OCI-LY1 (cell line): ENCODE data around the gene EML1.

ENCODE experiments used
- CTCF ChIP-seq: fragments of 200-600 bp; sonication (generic), shearing (Covaris generic); IDR thresholded peaks from 2 replicates; pipeline ENCODE4 v1.5.1; 2017; ENCODE audit warnings: mild to moderate bottlenecking, antibody characterized with exemption, low read length, moderate library complexity, mixed read lengths
- EZH2 ChIP-seq: fragments of 200-600 bp; sonication (generic), shearing (Covaris generic); IDR thresholded peaks from 2 replicates; pipeline ENCODE4 v1.8.0; 2017; ENCODE audit warnings: borderline replicate concordance, mixed run types, mild to moderate bottlenecking, antibody characterized with exemption, low read length, moderate library complexity, mixed read lengths

DNA sequence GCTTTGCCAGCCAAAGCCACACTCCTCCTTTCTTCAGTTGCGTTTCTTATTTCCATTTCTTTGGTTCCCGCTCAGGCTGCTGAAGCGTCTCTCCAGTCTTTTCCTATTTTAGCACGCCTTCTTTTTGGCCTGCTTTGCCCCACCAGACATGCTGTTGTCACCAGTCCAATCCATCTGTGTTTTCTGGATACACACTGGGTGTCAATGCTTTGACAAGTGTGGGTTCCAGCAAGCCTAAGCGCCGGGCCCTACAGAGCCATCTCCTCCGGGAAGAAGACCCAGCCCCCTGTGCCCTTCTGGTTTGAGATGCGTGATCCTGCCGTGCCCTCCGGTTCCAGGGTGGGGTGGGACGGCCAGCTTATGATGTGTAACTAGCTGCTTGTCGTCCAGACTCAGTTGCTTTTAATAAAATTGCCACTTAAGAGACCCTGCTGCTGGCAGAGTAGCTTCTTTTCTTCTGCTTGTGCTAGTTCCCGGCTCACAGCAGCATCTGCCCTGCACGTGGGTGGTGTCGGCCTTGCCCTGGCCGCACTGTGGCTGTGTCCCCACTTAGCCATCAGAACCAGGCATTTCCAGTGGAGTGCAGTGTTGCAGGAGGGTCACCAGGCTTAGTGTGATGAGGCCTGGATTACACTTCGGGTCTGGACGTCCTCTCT lies 29.7 kb downstream of the EML1 start:
- TF ChIP-seq CTCF (no peak), EZH2 (no peak)
